SU-DHL-6 (cell line): ENCODE data around the gene VARS2.

ENCODE experiments used
- H2AFZ ChIP-seq: fragments of 200-600 bp; sonication (generic); 2 replicates; pipeline ENCODE4 v1.6.1; 2014; ENCODE audit warnings: low read depth, mild to moderate bottlenecking, moderate library complexity, mixed read lengths, antibody characterized with exemption, low read length; ENCODE audit not compliant: severe bottlenecking
- H3F3A ChIP-seq: fragments of 200-600 bp; shearing (Covaris generic); 2 replicates; pipeline ENCODE4 v1.6.0; 2016; ENCODE audit warnings: antibody characterized with exemption, mild to moderate bottlenecking; ENCODE audit not compliant: insufficient read depth
- H3K27ac ChIP-seq: fragments of 200-600 bp; sonication (generic); 2 replicates; pipeline ENCODE4 v1.5.1; 2016; ENCODE audit warnings: low read depth, mild to moderate bottlenecking, low read length, moderate library complexity, mixed read lengths
- H3K27me3 ChIP-seq: fragments of 200-600 bp; sonication (generic), shearing (Covaris generic); 2 replicates; pipeline ENCODE4 v1.6.0; 2014; ENCODE audit warnings: mild to moderate bottlenecking, low read length
- H3K36me3 ChIP-seq: fragments of 200-600 bp; sonication (generic); 2 replicates; pipeline ENCODE4 v1.6.1; 2014; ENCODE audit warnings: mild to moderate bottlenecking, low read length, mixed read lengths
- H3K4me2 ChIP-seq: fragments of 300-600, 200-600 bp; shearing (Covaris generic), sonication (generic); 2 replicates; pipeline ENCODE4 v1.6.0; 2014; ENCODE audit warnings: low read length, low read depth, mild to moderate bottlenecking; ENCODE audit not compliant: poor library complexity, severe bottlenecking
- H3K4me3 ChIP-seq: fragments of 200-600 bp; sonication (generic); 2 replicates; pipeline ENCODE4 v1.5.1; 2014; ENCODE audit warnings: antibody characterized with exemption, low read length, mild to moderate bottlenecking, mixed read lengths; ENCODE audit not compliant: insufficient read depth, poor library complexity, severe bottlenecking
- H3K79me2 ChIP-seq: fragments of 200-600 bp; sonication (generic); 2 replicates; pipeline ENCODE4 v1.6.1; 2014; ENCODE audit warnings: mild to moderate bottlenecking, low read length, moderate library complexity; ENCODE audit not compliant: insufficient read depth
- H3K9ac ChIP-seq: fragments of 200-600 bp; sonication (generic); 2 replicates; pipeline ENCODE4 v1.7.0; 2014; ENCODE audit warnings: mild to moderate bottlenecking, low read length
- H3K9me2 ChIP-seq: fragments of 200-600 bp; sonication (generic); replicated peaks from 2 replicates; pipeline ENCODE4 v1.6.1; 2014; ENCODE audit warnings: low read length; ENCODE audit not compliant: insufficient read depth
- H3K9me3 ChIP-seq: fragments of 200-600 bp; sonication (generic); 2 replicates; pipeline ENCODE4 v1.6.1; 2014; ENCODE audit warnings: low read length, mixed read lengths; ENCODE audit not compliant: insufficient read depth
- H4K20me1 ChIP-seq: fragments of 200-600 bp; sonication (generic); 2 replicates; pipeline ENCODE4 v1.6.1; 2014; ENCODE audit warnings: low read depth, mild to moderate bottlenecking, antibody characterized with exemption, low read length, moderate library complexity, mixed read lengths
- EZH2phosphoT487 ChIP-seq: fragments of 200-600 bp; sonication (generic), shearing (Covaris generic); conservative IDR thresholded peaks from 2 replicates; pipeline ENCODE4 v1.6.1; 2018; ENCODE audit warnings: mild to moderate bottlenecking, antibody characterized with exemption, low read length, moderate library complexity, mixed read lengths
- TF ChIP-seq, protein P1 (sequence below): fragments of 200-600 bp; sonication (generic); IDR thresholded peaks from one replicate; pipeline ENCODE4 v1.5.1; 2017; ENCODE audit warnings: antibody characterized with exemption, mild to moderate bottlenecking, low read length, moderate library complexity; ENCODE audit not compliant: insufficient read depth, poor library complexity, severe bottlenecking

The VARS2 gene

DNA sequence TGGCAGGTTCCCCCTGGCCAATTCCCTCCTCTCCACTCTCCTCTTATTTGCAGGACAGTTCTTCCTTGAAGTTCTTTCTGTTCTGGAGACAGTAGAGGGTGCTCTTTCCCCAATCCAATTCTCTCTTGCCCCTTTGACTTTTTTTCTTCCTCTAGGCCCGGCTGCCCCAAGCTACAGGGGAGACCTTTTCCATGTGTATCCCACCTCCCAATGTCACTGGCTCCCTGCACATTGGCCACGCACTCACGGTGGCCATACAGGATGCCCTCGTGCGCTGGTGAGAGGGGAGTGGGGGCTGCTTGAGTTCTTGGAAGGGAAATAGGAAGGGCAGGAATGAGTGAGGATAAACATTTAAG lies 1.5 kb downstream of the VARS2 start:
- no peak for TF ChIP-seq EZH2phosphoT487
- TF ChIP-seq, protein P1, sequence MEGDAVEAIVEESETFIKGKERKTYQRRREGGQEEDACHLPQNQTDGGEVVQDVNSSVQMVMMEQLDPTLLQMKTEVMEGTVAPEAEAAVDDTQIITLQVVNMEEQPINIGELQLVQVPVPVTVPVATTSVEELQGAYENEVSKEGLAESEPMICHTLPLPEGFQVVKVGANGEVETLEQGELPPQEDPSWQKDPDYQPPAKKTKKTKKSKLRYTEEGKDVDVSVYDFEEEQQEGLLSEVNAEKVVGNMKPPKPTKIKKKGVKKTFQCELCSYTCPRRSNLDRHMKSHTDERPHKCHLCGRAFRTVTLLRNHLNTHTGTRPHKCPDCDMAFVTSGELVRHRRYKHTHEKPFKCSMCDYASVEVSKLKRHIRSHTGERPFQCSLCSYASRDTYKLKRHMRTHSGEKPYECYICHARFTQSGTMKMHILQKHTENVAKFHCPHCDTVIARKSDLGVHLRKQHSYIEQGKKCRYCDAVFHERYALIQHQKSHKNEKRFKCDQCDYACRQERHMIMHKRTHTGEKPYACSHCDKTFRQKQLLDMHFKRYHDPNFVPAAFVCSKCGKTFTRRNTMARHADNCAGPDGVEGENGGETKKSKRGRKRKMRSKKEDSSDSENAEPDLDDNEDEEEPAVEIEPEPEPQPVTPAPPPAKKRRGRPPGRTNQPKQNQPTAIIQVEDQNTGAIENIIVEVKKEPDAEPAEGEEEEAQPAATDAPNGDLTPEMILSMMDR = peak; percentile 83
- Histone ChIP-seq H4K20me1 (no peaks in the 10 kb centered on the region), H3K79me2 (0 out of 2 replicates have a peak, but pooled peaks cover 5% of the 10 kb centered on the region), H2AFZ (no peak overlapping the region), H3K4me2 (peak overlapping the region; percentile 81), H3K36me3 (peaks cover 4% of the 10 kb centered on the region; the same call in 1 of the 2 replicates), H3F3A (peaks cover 8% of the 10 kb centered on the region), H3K9me2 (no peaks in the 10 kb centered on the region), H3K27ac (no peak overlapping the region), H3K9ac (peak overlapping the region; percentile 77; the same call in 1 of the 2 replicates), H3K9me3 (no peaks in the 10 kb centered on the region), H3K27me3 (no peaks in the 10 kb centered on the region), H3K4me3 (no peak overlapping the region)

DNA sequence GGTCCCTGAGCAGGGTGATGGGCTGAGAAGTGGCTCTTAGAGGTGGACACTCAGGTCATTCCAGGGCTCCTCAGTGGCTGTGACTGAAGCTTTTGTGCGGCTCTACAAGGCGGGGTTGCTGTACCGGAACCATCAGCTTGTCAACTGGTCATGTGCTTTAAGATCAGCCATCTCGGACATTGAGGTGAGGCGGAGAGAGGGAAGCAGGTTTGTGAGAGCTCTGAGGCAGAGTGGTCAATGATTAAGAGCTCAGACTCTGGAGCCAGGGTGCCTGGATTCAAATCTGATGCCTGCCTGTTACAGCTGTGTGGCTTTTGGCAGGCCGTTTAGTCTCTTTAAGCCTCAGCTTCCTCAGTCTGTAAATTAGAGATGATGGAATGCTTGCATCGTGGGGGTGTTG lies 3.0 kb downstream of the VARS2 start:
- no peak for TF ChIP-seq EZH2phosphoT487
- TF ChIP-seq, protein P1 = no peak
- H4K20me1 ChIP-seq = no peaks in the 10 kb centered on the region
- H3K9me3 ChIP-seq = no peaks in the 10 kb centered on the region
- H3K79me2 ChIP-seq = 0 out of 2 replicates have a peak, but pooled peaks cover 5% of the 10 kb centered on the region
- H3K9me2 ChIP-seq = no peaks in the 10 kb centered on the region
- H3K4me3 ChIP-seq = no peak overlapping the region
- peaks cover 8% of the 10 kb centered on the region; the same call in 1 of the 2 replicates for H3K36me3 ChIP-seq
- H3K4me2 ChIP-seq = no peak overlapping the region
- H3K9ac ChIP-seq = no peak overlapping the region
- peaks cover 8% of the 10 kb centered on the region for H3F3A ChIP-seq
- no peak overlapping the region for H3K27ac ChIP-seq
- no peaks in the 10 kb centered on the region for H3K27me3 ChIP-seq
- H2AFZ ChIP-seq = no peak overlapping the region

DNA sequence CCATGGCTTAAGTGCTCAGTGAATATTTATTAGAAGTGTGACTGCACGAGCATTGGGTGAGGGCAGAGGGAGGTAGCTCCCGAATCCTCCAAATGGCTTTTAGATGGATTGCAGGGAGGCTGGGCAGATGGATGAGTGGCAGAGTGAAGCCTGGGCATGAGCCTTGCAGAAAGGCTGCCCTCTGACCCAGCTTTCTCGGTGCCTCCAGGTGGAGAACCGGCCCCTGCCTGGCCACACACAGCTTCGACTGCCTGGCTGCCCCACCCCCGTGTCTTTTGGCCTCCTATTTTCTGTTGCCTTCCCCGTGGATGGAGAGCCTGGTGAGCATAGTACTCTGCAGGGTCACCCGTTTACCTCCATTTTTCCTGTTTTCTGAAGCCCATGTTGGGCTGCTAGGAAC lies 3.4 kb downstream of the VARS2 start:
- Histone ChIP-seq H3K27me3 (no peaks in the 10 kb centered on the region), H3K9me3 (no peaks in the 10 kb centered on the region), H4K20me1 (no peaks in the 10 kb centered on the region), H3K4me3 (no peak overlapping the region), H3K4me2 (no peak overlapping the region), H3K9ac (no peak overlapping the region), H2AFZ (no peak overlapping the region), H3K27ac (no peak overlapping the region), H3F3A (peaks cover 8% of the 10 kb centered on the region), H3K36me3 (peaks cover 8% of the 10 kb centered on the region; the same call in 1 of the 2 replicates), H3K9me2 (no peaks in the 10 kb centered on the region), H3K79me2 (0 out of 2 replicates have a peak, but pooled peaks cover 5% of the 10 kb centered on the region)
- TF ChIP-seq, protein P1 = no peak
- no peak for TF ChIP-seq EZH2phosphoT487
